Measurements from ENCODE around the gene RTBDN. TPM values are rescaled to one million over a fixed set of nuclear protein-coding genes. Genes with fewer than 3 reads are reported as not detected.
"Not testable (repeated sequence)": the region's sequence is repeated elsewhere in the genome, so short reads cannot be mapped to it uniquely, and the experiment has no call there.

The RTBDN gene
- total RNA-seq, 1 experiment from 2014 or later, result 0.21 TPM

DNA sequence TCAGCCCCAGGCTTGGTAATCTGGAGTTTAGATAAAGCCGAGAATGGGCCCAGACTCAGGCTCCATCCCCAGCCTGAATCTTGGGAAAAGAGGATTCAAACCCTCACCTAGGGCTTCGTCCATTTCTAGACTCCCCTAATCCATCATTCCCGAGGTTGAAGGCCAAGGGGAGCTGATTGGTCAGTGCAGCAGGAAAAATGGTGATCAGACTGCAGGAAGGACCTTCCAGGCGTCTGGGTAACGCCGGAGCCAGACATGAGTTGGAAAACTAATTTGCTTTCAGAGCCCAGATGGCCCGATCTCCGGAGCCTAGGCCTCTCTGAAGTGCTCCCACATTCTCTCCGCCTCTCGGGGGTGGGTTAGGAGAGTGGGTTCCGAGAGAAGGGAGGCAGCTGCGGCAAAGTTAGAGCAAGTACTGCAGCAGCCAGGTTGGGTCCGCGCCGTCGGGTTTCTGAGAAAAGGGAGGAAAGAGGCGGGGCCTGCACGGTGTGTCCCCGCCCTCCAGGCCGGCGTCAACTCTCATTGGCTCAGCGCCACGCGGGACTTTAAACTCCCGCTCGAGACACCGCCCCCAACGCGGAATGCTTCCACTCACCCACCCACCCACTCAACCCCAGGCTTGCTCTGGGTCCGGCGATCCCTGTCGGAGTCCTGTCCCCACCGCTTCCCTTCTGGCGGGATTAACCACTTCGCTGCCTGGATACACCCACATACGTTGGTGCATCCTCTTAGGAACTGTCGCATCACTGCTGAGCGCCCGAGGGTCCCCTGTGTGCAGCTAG is 788 bp upstream of the RTBDN start:
- peak; percentile 26 for DNase-seq (ENCODE audit: low read depth, low spot score)
- in situ Hi-C loops (cut with HindIII; ENCODE audit: low pct_unique_long_range_greater_than_20kb, low sequenced_read_pairs), result no loop called here

DNA sequence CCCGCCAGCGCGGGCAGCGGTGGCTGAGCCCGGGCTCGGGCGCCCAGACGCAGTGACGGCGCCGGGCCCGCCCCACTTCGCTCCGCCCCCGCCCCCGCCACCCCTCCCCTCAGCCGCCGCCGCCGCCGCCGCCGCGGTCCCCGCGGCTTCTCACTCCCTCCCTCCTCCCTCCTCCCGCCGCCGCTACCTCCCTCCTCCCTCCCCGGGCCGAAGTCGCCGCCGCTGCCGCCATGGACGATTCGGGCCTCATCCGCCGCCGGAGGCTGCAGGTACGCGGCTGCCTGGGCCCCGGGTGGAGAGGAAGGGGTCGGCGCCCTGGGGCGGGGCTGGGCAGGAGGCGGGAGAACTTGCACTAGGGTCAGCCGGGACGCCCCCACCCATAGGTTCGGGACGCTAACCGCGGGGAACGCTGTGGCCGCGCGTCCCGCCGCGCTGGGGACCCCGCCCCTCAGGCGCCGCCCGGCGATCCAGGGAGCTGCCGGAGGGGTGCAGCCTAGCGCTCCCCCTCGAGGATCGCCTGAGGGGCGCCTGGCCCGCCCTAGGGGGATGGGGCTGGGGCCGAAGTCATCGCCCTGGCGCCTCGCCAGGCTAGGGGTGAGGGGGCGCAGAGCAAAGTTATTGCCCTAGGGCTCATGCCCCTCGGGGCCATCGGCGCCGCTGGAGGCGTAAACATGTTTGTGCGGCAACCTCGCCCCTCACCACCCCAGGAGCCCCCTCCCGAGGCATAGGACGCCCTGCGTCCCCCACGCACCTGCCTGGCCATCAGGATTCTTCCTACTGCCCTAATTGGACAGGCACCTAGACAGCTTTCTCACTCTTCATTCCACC is 427 bp downstream of the RTBDN start:
- in situ Hi-C loops (cut with HindIII; ENCODE audit: low pct_unique_long_range_greater_than_20kb, low sequenced_read_pairs), result no loop called here
- DNase-seq (ENCODE audit: low read depth, low spot score), result peak; percentile 52

DNA sequence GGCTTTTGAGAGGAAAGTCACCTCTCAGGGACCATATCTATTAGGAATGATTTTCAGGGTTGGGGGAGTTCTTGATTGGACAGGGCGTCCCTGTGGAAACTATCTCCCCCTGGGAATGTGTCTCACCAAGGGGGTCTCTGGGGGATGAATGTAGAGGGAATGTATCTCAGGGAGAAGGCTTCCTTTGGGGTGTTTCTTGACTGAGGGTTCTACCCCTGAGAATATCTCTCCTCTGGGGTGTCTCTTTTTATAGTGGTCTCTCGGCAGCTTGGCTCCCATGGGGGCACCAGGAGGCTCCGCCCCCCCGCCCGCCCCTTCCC is 1.0 kb downstream of the RTBDN start:
- in situ Hi-C loops (cut with HindIII; ENCODE audit: low pct_unique_long_range_greater_than_20kb, low sequenced_read_pairs), result no loop called here
- DNase-seq (ENCODE audit: low read depth, low spot score), result no peak

DNA sequence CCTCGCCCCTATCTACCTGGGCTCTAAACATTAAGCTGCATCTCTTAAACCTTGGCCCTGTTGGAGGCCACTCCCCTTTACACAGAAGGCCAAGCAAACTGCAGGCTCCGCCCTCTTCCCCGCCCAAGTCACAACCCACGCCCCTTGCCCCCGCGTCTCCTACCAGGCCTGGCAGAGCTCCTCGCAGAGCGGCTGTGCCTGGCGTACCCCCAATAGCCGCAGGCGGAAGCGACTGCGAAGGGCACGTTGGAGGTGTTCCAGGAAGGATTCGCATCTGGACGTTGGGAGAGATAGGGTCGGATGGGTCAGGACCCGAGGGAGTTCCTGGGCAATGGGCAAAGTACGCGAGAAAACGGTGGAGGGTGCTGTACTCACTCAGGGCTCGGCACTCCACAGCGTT is 5.9 kb downstream of the RTBDN start:
- in situ Hi-C loops (cut with HindIII; ENCODE audit: low pct_unique_long_range_greater_than_20kb, low sequenced_read_pairs), result no loop called here
- DNase-seq (ENCODE audit: low read depth, low spot score), result peak; percentile 62

DNA sequence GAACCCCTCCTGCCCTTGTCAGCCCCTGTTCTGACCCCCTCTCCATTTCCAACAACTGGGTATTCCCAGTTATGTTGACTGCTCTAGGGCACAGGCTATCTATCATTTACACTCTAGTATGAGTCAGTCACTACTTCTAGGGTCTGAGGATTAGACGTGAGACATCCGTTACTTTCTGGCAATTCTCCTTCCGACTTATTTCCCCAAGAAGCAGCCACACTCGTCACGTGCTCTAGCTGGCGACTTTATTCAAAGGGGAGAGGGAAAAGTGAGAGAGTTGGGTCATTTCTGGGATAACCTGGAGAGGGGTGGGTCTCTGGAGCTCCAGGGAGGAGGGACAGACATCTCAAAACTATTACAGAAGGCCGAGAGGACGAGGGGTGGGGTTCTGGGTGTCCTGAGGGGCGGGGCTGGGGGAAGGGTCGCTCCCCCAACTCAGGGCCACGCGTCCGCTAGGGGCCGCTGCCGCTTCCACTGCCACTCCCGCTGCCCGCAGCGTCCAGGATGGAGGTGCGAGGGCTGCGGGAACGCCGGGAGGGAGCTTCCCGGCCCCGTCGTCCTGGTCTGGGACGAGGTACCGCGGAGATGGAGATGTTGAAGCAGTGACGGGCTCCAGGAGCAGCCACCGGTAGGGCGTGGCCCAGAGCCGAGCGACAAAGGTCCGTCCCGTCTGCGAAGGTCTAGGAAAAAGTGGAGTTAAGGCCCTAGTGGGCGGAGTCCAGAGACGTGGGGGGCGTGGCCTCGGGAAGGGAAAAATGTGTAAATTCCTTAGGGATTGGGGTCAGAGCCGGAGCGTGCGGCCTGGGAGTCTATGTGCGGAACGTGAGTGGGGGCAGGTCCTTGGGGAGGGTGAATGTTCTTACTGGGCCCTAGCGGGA is 8.9 kb downstream of the RTBDN start:
- DNase-seq (ENCODE audit: low read depth, low spot score), result peak; percentile 65
- in situ Hi-C loops (cut with HindIII; ENCODE audit: low pct_unique_long_range_greater_than_20kb, low sequenced_read_pairs), result no loop called here

DNA sequence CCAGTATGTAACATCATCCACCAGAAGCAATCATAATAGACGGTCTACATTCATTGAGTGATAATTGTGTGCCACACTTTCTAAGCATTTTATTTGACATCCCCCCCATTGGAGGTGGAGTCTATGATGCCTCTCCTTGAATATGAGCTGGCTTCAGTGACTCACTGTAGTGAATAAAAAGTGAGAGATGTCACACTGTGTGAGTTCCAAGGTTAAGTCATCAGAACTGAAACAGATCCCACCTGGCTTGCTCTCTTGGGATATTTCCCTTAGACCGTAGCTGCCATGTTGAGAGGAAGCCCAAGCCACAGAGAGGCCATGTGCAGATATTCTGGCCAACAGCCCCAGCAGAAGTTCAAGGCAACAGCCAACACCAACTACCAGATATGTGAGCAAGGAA is 12.6 kb downstream of the RTBDN start:
- no peak for DNase-seq (ENCODE audit: low read depth, low spot score)
- in situ Hi-C loops (cut with HindIII; ENCODE audit: low pct_unique_long_range_greater_than_20kb, low sequenced_read_pairs), result no loop called here

DNA sequence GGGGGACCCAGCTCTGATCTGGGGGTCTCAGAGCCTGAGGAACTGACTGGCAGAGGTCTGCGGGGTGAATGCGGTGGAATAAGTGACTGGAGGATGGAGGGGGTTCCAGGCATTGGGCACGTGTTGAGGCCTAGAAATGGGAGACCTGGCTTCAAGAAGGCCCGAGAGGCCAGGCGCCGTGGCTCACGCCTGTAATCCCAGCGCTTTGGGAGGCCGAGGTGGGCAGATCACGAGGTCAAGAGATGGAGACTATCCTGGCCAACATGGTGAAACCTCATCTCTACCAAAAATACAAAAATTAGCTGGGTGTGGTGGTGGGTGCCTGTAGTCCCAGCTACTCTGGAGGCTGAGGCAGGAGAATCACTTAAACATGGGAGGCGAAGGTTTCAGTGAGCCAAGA is 16.6 kb downstream of the RTBDN start:
- in situ Hi-C loops (cut with HindIII; ENCODE audit: low pct_unique_long_range_greater_than_20kb, low sequenced_read_pairs); DNase-seq (ENCODE audit: low read depth, low spot score): not testable (repeated sequence)

DNA sequence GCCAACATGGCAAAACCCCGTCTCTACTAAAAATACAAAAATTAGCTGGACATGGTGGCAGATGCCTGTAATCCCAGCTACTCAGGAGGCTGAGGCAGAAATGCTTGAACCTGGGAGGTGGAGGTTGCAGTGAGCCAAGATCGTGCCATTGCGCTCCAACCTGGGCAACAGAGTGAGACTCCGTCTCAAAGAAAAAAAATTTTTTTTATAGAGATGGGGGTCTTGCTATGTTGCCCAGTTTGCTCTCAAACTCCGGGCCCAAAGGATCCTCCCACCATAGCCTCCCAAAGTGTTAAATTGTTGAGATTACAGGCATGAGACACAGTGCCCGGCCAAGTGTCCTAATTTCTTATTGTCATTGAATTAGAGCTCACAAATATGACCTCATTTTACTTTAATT is 17.2 kb downstream of the RTBDN start:
- DNase-seq (ENCODE audit: low read depth, low spot score); in situ Hi-C loops (cut with HindIII; ENCODE audit: low pct_unique_long_range_greater_than_20kb, low sequenced_read_pairs): not testable (repeated sequence)

DNA sequence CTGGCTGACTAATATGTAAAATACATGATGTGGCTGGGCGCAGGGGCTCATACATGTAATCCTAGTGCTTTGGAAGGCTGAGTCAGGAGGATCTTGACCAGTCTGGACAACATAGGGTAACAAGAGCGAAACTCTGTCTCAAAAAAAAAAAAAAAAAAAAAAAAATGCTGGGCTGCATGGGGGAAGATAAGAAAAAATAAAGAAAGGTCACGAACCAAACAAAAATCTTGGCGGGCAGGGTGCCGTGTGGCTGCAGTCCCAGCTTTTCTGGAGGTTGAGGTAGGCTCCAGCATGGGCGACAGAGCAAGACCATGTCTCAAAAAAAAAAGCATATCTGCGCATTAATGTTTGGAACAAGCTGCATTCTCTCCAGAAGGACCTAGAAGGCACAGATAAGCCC is 19.3 kb downstream of the RTBDN start:
- in situ Hi-C loops (cut with HindIII; ENCODE audit: low pct_unique_long_range_greater_than_20kb, low sequenced_read_pairs), result no loop called here
- no peak for DNase-seq (ENCODE audit: low read depth, low spot score)

DNA sequence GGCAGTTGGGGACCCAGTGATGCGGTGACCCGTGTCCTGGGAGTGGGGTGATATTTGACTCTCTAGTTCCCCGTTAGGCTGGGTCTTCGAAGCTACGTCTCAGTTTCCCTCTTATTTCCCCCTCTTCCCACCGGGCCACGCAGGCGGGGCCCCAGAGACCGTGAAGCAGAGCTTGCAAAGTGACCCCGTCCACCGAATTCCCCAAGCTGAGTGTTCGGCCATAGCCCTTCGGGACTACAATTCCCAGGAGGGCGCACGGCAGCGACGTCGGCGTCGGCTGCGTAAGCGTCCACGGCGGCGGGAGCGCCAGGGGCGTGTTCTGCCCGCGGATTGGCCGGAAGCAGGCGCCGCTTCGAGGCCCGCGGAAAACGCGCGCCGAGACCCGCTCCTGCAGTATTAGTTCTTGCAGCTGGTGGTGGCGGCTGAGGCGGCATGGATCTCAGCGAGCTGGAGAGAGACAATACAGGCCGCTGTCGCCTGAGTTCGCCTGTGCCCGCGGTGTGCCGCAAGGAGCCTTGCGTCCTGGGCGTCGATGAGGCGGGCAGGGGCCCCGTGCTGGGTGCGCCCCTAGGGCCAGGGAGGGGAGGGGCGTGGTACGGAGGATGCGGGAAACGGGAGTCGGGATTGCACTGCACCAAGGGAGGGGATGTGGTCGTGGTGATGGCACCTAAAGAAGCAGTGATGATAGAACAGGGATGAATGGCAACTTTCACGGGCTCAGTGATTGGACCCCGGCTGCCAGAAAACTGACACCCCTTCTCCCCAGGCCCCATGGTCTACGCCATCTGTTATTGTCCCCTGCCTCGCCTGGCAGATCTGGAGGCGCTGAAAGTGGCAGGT is 27.9 kb downstream of the RTBDN start, which contains the start of gene RNASEH2A:
Gene RNASEH2A, plus strand, starts transcription at position 343 of the 840 bp plus-strand sequence. Its CDS starts 90 bp downstream, at position 433.
- in situ Hi-C loops (cut with HindIII; ENCODE audit: low pct_unique_long_range_greater_than_20kb, low sequenced_read_pairs), result no loop called here

DNA sequence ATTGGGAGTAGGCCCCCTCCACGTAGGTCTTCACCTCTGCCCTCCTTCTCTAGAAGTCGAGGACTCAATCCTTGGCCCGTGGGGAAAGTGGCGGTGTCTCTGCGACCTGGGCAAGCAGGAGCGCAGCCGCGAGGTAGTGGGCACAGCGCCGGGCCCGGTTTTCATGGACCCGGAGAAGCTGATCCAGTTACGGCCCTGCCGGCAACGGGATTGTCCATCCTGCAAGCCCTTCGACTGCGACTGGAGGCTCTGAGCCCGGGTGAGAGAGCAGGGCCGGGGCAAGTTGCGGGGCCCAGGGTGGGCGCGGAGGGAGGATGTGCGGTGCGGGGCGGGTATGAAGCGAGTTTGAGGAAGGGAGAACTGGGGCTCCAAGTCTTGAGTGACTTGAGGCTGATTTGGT is 30.3 kb downstream of the RTBDN start:
- in situ Hi-C loops (cut with HindIII; ENCODE audit: low pct_unique_long_range_greater_than_20kb, low sequenced_read_pairs), result no loop called here
- DNase-seq (ENCODE audit: low read depth, low spot score), result no peak

More for the DNA sequence above, 27.9 kb downstream of the RTBDN start, which contains the start of gene RNASEH2A:
- DNase-seq (ENCODE audit: low read depth, low spot score), result peak; percentile 87

DNA sequence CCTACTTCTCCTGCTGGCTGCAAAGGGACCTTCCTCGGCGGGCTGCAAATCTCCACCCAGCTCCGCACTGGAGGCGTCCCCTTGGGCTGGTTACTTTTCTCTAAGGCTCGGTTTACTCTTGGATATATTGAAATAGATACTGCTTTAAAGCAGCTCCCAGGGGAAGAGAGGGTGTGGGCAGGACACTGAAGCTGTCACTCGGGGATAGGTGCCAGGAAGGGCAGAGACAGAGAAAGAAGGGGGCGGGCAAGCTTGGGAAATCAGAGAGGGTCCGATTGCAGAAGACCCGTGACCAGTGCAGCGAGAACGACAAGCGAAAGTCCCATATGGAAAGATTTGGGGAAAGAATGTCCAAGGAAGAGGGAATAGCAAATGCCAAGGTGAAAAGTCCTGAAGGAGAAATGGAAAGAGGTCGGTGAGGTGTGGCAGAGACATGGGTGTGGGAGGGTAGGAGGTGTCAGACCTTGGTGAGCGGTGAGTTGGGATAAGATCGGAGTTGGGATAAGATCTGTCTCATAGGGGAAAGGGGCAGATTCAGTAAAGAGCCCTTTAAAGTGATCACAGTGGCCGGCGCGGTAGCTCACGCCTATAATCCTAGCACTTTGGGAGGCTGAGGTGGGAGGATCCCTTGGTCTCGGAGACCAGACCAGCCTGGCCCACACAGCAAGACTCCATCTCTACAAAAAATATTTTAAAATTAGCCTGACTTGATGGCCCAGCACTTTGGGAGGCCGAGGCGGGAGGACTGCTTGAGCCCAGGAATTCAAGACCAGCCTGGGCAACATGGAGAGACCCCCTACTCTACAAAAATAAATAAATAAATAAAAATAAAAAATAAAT is 31.9 kb downstream of the RTBDN start:
- in situ Hi-C loops (cut with HindIII; ENCODE audit: low pct_unique_long_range_greater_than_20kb, low sequenced_read_pairs), result no loop called here

DNA sequence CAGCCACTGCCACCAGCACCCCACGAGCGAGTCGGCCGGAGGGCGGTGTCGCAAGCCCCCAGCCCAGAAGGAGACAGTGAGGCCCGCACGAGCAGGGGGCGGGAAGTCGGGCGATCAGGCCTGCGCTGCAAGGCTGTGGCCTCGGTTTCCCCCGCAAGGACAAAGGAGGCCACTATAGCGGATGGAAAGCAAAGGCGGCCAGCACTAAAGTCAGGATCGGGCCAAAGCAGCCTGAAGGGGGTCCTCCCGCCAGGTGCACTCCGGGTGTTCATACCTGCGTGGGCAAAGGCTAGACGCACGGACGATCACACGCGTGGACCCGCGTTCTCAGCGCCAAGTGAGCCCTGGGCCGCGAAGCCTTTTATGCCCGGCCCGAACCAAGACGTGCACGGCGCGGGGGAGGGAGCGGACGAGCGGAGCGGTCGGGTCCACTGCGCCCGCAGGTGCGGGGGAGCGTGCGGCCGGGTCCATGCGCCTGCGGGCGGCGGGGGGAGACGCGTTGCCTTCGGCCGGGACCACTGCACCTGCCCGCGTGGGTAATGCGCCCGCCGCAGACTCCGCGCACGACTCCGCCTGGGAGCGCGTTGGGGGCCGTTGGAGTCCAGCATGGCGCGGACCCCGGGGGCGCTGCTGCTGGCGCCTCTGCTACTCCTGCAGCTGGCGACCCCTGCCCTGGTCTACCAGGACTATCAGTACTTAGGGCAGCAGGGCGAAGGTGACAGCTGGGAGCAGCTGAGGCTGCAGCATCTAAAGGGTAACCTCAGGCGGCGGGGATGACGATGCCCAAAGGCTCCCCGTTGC is 32.7 kb downstream of the RTBDN start, which contains the start of the genes PRDX2 and THSD8:
Gene PRDX2, minus strand, starts transcription at position 335 of the 801 bp plus-strand sequence. CDS start 539 bp downstream, outside the sequence.
Gene THSD8, plus strand, starts transcription at position 604 of the 801 bp plus-strand sequence. Its CDS starts 3 bp downstream, at position 607.
- no peak for DNase-seq (ENCODE audit: low read depth, low spot score)
- in situ Hi-C loops (cut with HindIII; ENCODE audit: low pct_unique_long_range_greater_than_20kb, low sequenced_read_pairs), result no loop called here

More for the DNA sequence above, 31.9 kb downstream of the RTBDN start:
- no peak for DNase-seq (ENCODE audit: low read depth, low spot score)

DNA sequence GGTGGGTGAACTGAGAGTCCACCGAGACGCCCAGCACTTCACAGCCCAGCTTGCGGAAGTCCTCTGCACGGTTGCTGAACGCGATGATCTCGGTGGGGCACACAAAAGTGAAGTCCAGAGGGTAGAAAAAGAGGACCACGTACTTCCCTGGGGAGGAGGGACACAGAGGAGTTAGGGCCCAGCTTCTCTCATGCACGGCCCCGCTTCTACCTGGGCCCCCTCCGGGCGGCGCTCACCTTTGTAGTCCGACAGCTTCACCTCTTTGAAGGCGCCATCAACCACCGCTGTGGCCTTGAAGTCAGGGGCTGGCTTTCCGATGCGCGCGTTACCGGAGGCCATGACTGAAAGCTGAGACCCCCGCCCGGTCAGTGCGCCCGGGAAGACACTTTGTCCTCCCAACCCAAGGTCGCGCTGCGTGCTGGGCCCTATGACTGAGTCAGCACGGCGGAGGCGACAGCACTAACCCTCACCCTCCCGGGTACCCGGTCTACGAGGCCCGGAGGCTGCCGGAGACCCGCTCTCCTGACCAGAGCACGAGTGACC is 33.4 kb downstream of the RTBDN start:
- in situ Hi-C loops (cut with HindIII; ENCODE audit: low pct_unique_long_range_greater_than_20kb, low sequenced_read_pairs), result no loop called here

DNA sequence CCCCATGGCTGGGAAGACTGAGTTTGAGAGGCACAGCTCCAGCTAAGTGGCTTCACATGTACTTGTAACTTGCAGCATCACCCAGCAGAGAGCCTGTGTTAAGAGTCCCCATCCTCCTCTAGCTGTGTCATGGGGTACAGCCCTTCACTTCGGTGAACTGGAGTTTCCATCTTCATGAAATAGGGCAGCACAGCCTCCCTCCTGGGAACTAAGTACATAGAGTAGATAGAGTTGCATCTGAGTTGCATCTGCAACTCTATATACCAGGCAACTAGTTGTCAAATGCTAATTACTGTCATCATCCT is 34.0 kb downstream of the RTBDN start:
- in situ Hi-C loops (cut with HindIII; ENCODE audit: low pct_unique_long_range_greater_than_20kb, low sequenced_read_pairs), result no loop called here
- no peak for DNase-seq (ENCODE audit: low read depth, low spot score)

More for the DNA sequence above, 33.4 kb downstream of the RTBDN start:
- no peak for DNase-seq (ENCODE audit: low read depth, low spot score)

All from SK-MEL-5 (cell line).